HEK293 (cell line): Measurements from ENCODE around the gene RHOF.

ENCODE experiments used
- EGR2 ChIP-seq: fragments of 450-650 bp; formaldehyde crosslinking; IDR thresholded peaks from 2 replicates; pipeline ENCODE4 v1.5.1; 2016; ENCODE audit warnings: low read depth, missing biosample characterization, missing genetic modification characterization
- GLIS2 ChIP-seq: fragments of 450-650 bp; formaldehyde crosslinking; IDR thresholded peaks from 2 replicates; pipeline ENCODE4 v1.5.1; 2016; ENCODE audit warnings: missing biosample characterization, missing genetic modification characterization
- HOXC10 ChIP-seq: sonication (generic); formaldehyde crosslinking; IDR thresholded peaks from 2 replicates; pipeline ENCODE4 v1.8.1; 2023; ENCODE audit warnings: mild to moderate bottlenecking, missing genetic modification reagents
- MEIS1 ChIP-seq: sonication (generic); formaldehyde crosslinking; IDR thresholded peaks from 2 replicates; pipeline ENCODE4 v1.8.1; 2022; ENCODE audit warnings: missing genetic modification reagents, mild to moderate bottlenecking, borderline replicate concordance
- MZF1 ChIP-seq: fragments of 450-650 bp; formaldehyde crosslinking; IDR thresholded peaks from 2 replicates; pipeline ENCODE4 v1.5.1; 2017; ENCODE audit warnings: missing biosample characterization, missing genetic modification characterization, borderline replicate concordance
- REST ChIP-seq: fragments of 450-650 bp; formaldehyde crosslinking; IDR thresholded peaks from 2 replicates; pipeline ENCODE4 v1.5.1; 2016; ENCODE audit warnings: missing biosample characterization, missing genetic modification characterization
- SALL2 ChIP-seq: fragments of 450-650 bp; formaldehyde crosslinking; IDR thresholded peaks from 2 replicates; pipeline ENCODE4 v1.5.0; 2017; ENCODE audit warnings: missing biosample characterization, mild to moderate bottlenecking, missing genetic modification characterization, borderline replicate concordance
- SP3 ChIP-seq: fragments of 450-650 bp; formaldehyde crosslinking; IDR thresholded peaks from 2 replicates; pipeline ENCODE4 v1.5.1; 2016; ENCODE audit warnings: missing biosample characterization, missing genetic modification characterization
- YY2 ChIP-seq: fragments of 450-650 bp; formaldehyde crosslinking; IDR thresholded peaks from 2 replicates; pipeline ENCODE4 v1.5.1; 2016; ENCODE audit warnings: missing biosample characterization, missing genetic modification characterization
- ZEB2 ChIP-seq: fragments of 450-650 bp; formaldehyde crosslinking; IDR thresholded peaks from 2 replicates; pipeline ENCODE4 v1.5.1; 2016; ENCODE audit warnings: missing biosample characterization, missing genetic modification characterization
- ZNF10 ChIP-seq: fragments of 450-650 bp; formaldehyde crosslinking; IDR thresholded peaks from 2 replicates; pipeline ENCODE4 v1.5.1; 2017; ENCODE audit warnings: missing biosample characterization, missing genetic modification characterization
- ZNF121 ChIP-seq: fragments of 450-650 bp; formaldehyde crosslinking; IDR thresholded peaks from 2 replicates; pipeline ENCODE4 v1.5.1; 2016; ENCODE audit warnings: missing biosample characterization, missing genetic modification characterization
- ZNF239 ChIP-seq: fragments of 450-650 bp; formaldehyde crosslinking; IDR thresholded peaks from 2 replicates; pipeline ENCODE4 v1.5.1; 2016; ENCODE audit warnings: missing biosample characterization, missing genetic modification characterization
- ZNF274 ChIP-seq, 2 experiments: fragments of 200-500 bp in 1 of 2; fragments of 450-650 bp in 1 of 2; sonication (Bioruptor generic) in 1 of 2; formaldehyde crosslinking in 1 of 2; IDR thresholded peaks; 2 replicates each; pipeline versions ENCODE4 v1.5.1 to v1.6.1; 2014 to 2016; ENCODE audit warnings: borderline replicate concordance in 1 of 2, inconsistent platforms in 1 of 2, low read length in 1 of 2, missing biosample characterization in 1 of 2, missing genetic modification characterization in 1 of 2
- ZNF366 ChIP-seq: fragments of 450-650 bp; formaldehyde crosslinking; conservative IDR thresholded peaks from 2 replicates; pipeline ENCODE4 v1.5.1; 2016; ENCODE audit warnings: missing biosample characterization, missing genetic modification characterization
- ZNF48 ChIP-seq: fragments of 450-650 bp; formaldehyde crosslinking; IDR thresholded peaks from 2 replicates; pipeline ENCODE4 v1.5.1; 2016; ENCODE audit warnings: missing biosample characterization, missing genetic modification characterization
- ZNF660 ChIP-seq: fragments of 450-650 bp; IDR thresholded peaks from 2 replicates; pipeline ENCODE4 v1.5.1; 2018; ENCODE audit warnings: missing biosample characterization, mild to moderate bottlenecking, missing genetic modification characterization
- ZNF707 ChIP-seq: fragments of 450-650 bp; formaldehyde crosslinking; IDR thresholded peaks from 2 replicates; pipeline ENCODE4 v1.5.1; 2016; ENCODE audit warnings: missing biosample characterization, missing genetic modification characterization
- ZNF791 ChIP-seq: fragments of 450-650 bp; formaldehyde crosslinking; IDR thresholded peaks from 2 replicates; pipeline ENCODE4 v1.5.1; 2016; ENCODE audit warnings: missing biosample characterization, missing genetic modification characterization
- ZNF830 ChIP-seq: fragments of 450-650 bp; IDR thresholded peaks from 2 replicates; pipeline ENCODE4 v1.5.0; 2018; ENCODE audit warnings: missing biosample characterization, missing genetic modification characterization, low read depth, mild to moderate bottlenecking, moderate library complexity
- TF ChIP-seq, protein P1 (sequence below): fragments of 450-650 bp; formaldehyde crosslinking; IDR thresholded peaks from 2 replicates; pipeline ENCODE4 v1.5.1; 2016; ENCODE audit warnings: missing biosample characterization, missing genetic modification characterization
- TF ChIP-seq, protein P2 (sequence below): fragments of 450-650 bp; formaldehyde crosslinking; IDR thresholded peaks from 2 replicates; pipeline ENCODE4 v1.5.1; 2016; ENCODE audit warnings: missing biosample characterization, missing genetic modification characterization
- TF ChIP-seq, protein P3 (sequence below): fragments of 450-650 bp; formaldehyde crosslinking; IDR thresholded peaks from 2 replicates; pipeline ENCODE4 v1.5.1; 2016; ENCODE audit warnings: missing biosample characterization, missing genetic modification characterization, low read depth
- TF ChIP-seq, protein P4 (sequence below): fragments of 450-650 bp; formaldehyde crosslinking; IDR thresholded peaks from 2 replicates; pipeline ENCODE4 v1.5.1; 2016; ENCODE audit warnings: missing biosample characterization, missing genetic modification characterization
- TF ChIP-seq, protein P5 (sequence below): fragments of 450-650 bp; formaldehyde crosslinking; IDR thresholded peaks from 2 replicates; pipeline ENCODE4 v1.5.1; 2016; ENCODE audit warnings: missing biosample characterization, missing genetic modification characterization

RHOF gene

DNA sequence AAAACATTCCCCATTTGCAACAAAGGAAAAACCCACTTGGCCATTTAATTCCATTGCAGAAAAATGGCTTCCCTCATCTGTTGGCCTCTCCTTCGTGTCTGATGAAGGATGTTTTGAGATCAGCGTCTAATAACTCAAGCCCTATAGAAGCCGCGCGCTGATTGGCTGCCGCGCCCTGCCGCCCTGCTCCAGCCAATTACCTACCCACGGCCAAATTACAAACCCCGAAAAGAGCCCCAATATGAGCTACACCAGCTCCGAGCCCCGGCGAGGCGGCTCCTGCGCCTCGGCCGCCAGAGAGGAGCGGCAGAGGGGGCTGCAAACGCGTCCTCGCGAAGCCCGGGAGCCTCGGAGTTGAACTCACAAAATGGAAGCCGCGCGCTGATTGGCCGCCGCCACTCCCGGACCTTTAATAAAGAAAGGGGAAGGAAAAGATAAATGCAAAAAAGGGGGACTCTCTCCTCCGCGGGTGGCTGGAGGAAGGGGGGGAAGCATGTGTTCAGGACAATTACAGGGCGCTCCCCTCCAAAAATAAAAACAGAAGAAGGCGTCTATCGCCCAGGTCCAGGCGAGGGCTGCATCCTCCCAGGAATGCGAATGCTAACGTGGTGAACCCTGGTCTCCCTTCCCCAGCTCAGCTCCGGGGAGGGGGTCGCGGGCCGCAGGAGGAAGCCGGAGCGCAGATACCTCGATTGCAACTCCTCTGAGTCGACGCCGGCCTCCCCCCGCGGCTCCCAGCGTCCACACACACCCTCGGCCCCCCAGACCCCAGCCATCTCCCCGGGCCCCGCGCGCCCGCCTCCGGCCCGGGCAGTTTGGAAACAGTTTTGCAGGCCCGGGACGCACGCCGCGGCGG, 9.6 kb upstream of the RHOF start (continued):
- TF ChIP-seq, protein P1, sequence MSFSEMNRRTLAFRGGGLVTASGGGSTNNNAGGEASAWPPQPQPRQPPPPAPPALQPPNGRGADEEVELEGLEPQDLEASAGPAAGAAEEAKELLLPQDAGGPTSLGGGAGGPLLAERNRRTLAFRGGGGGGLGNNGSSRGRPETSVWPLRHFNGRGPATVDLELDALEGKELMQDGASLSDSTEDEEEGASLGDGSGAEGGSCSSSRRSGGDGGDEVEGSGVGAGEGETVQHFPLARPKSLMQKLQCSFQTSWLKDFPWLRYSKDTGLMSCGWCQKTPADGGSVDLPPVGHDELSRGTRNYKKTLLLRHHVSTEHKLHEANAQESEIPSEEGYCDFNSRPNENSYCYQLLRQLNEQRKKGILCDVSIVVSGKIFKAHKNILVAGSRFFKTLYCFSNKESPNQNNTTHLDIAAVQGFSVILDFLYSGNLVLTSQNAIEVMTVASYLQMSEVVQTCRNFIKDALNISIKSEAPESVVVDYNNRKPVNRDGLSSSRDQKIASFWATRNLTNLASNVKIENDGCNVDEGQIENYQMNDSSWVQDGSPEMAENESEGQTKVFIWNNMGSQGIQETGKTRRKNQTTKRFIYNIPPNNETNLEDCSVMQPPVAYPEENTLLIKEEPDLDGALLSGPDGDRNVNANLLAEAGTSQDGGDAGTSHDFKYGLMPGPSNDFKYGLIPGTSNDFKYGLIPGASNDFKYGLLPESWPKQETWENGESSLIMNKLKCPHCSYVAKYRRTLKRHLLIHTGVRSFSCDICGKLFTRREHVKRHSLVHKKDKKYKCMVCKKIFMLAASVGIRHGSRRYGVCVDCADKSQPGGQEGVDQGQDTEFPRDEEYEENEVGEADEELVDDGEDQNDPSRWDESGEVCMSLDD (tag by site-specific recombination): peak; percentile 89
- TF ChIP-seq EGR2 (no peak), ZNF707 (no peak), ZEB2 (tag by site-specific recombination) (peak; percentile 88), ZNF239 (tag by site-specific recombination) (no peak), ZNF791 (tag by site-specific recombination) (no peak), ZNF830 (tag by site-specific recombination) (no peak), ZNF274 (IDR thresholded peaks at IDR 0.05; ENCODE audit: low read length) (no peak), ZNF274 (tag by site-specific recombination; IDR thresholded peaks at IDR 0.05; ENCODE audit: borderline replicate concordance) (no peak), ZNF121 (tag by site-specific recombination) (no peak), SALL2 (no peak), GLIS2 (tag by site-specific recombination) (peak; percentile 96), ZNF48 (no peak), SP3 (no peak), YY2 (tag by site-specific recombination) (0 out of 2 replicates have a peak, but pooled peaks have one; percentile 33), MEIS1 (CRISPR knock-in tag) (no peak), REST (tag by site-specific recombination) (peak; percentile 22; the same call in 1 of the 2 replicates), MZF1 (peak; percentile 77; the same call in 1 of the 2 replicates), ZNF10 (tag by site-specific recombination) (peak; percentile 83), HOXC10 (CRISPR knock-in tag) (no peak), ZNF660 (tag by site-specific recombination) (peak; percentile 76; the same call in 1 of the 2 replicates), ZNF366 (tag by site-specific recombination) (peak; percentile 60)
- TF ChIP-seq, protein P2, sequence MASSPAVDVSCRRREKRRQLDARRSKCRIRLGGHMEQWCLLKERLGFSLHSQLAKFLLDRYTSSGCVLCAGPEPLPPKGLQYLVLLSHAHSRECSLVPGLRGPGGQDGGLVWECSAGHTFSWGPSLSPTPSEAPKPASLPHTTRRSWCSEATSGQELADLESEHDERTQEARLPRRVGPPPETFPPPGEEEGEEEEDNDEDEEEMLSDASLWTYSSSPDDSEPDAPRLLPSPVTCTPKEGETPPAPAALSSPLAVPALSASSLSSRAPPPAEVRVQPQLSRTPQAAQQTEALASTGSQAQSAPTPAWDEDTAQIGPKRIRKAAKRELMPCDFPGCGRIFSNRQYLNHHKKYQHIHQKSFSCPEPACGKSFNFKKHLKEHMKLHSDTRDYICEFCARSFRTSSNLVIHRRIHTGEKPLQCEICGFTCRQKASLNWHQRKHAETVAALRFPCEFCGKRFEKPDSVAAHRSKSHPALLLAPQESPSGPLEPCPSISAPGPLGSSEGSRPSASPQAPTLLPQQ (tag by site-specific recombination): 0 out of 2 replicates have a peak, but pooled peaks have one; percentile 25
- TF ChIP-seq, protein P3, sequence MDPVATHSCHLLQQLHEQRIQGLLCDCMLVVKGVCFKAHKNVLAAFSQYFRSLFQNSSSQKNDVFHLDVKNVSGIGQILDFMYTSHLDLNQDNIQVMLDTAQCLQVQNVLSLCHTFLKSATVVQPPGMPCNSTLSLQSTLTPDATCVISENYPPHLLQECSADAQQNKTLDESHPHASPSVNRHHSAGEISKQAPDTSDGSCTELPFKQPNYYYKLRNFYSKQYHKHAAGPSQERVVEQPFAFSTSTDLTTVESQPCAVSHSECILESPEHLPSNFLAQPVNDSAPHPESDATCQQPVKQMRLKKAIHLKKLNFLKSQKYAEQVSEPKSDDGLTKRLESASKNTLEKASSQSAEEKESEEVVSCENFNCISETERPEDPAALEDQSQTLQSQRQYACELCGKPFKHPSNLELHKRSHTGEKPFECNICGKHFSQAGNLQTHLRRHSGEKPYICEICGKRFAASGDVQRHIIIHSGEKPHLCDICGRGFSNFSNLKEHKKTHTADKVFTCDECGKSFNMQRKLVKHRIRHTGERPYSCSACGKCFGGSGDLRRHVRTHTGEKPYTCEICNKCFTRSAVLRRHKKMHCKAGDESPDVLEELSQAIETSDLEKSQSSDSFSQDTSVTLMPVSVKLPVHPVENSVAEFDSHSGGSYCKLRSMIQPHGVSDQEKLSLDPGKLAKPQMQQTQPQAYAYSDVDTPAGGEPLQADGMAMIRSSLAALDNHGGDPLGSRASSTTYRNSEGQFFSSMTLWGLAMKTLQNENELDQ (tag by site-specific recombination): no peak
- TF ChIP-seq, protein P4, sequence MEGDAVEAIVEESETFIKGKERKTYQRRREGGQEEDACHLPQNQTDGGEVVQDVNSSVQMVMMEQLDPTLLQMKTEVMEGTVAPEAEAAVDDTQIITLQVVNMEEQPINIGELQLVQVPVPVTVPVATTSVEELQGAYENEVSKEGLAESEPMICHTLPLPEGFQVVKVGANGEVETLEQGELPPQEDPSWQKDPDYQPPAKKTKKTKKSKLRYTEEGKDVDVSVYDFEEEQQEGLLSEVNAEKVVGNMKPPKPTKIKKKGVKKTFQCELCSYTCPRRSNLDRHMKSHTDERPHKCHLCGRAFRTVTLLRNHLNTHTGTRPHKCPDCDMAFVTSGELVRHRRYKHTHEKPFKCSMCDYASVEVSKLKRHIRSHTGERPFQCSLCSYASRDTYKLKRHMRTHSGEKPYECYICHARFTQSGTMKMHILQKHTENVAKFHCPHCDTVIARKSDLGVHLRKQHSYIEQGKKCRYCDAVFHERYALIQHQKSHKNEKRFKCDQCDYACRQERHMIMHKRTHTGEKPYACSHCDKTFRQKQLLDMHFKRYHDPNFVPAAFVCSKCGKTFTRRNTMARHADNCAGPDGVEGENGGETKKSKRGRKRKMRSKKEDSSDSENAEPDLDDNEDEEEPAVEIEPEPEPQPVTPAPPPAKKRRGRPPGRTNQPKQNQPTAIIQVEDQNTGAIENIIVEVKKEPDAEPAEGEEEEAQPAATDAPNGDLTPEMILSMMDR (tag by site-specific recombination): peak; percentile 19; the same call in 1 of the 2 replicates
- TF ChIP-seq, protein P5, sequence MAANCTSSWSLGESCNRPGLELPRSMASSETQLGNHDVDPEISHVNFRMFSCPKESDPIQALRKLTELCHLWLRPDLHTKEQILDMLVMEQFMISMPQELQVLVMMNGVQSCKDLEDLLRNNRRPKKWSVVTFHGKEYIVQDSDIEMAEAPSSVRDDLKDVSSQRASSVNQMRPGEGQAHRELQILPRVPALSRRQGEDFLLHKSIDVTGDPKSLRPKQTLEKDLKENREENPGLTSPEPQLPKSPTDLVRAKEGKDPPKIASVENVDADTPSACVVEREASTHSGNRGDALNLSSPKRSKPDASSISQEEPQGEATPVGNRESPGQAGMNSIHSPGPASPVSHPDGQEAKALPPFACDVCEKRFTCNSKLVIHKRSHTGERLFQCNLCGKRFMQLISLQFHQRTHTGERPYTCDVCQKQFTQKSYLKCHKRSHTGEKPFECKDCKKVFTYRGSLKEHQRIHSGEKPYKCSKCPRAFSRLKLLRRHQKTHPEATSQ (tag by site-specific recombination): no peak
